Smooth muscle cell (in vitro differentiated cells): ENCODE measurements around the gene SAFB2. TPM values are rescaled to one million over a fixed set of nuclear protein-coding genes. Genes with fewer than 3 reads are reported as not detected.
"Not testable (repeated sequence)": the region's sequence is repeated elsewhere in the genome, so short reads cannot be mapped to it uniquely, and the experiment has no call there.

Experiments
- DNase-seq: peaks from one replicate; lab custom pipeline; 2025; ENCODE audit not compliant: unreplicated experiment; lab: John Stamatoyannopoulos, UW
- H2AFZ ChIP-seq: fragments of 200-600 bp; sonication (generic); 2 replicates; pipeline ENCODE4 v1.6.0; 2016; ENCODE audit warnings: antibody characterized with exemption, low read depth, mild to moderate bottlenecking
- H3F3A ChIP-seq: fragments of 200-600 bp; sonication (generic); 2 replicates; pipeline ENCODE4 v1.6.0; 2017; ENCODE audit warnings: antibody characterized with exemption, low read depth
- H3K27ac ChIP-seq: fragments of 200-600 bp; sonication (generic); 2 replicates; pipeline ENCODE4 v1.5.1; 2016; ENCODE audit warnings: low read depth, mild to moderate bottlenecking
- H3K27me3 ChIP-seq: fragments of 200-600 bp; sonication (generic); 2 replicates; pipeline ENCODE4 v1.6.1; 2016; ENCODE audit warnings: low read depth, mild to moderate bottlenecking
- H3K36me3 ChIP-seq: fragments of 200-600 bp; sonication (generic); 2 replicates; pipeline ENCODE4 v1.5.1; 2016; ENCODE audit warnings: low read depth
- H3K4me1 ChIP-seq: fragments of 200-600 bp; sonication (generic); 2 replicates; pipeline ENCODE4 v1.5.1; 2016; ENCODE audit warnings: low read depth
- H3K4me2 ChIP-seq: fragments of 200-600 bp; sonication (generic); 2 replicates; pipeline ENCODE4 v1.6.0; 2016; ENCODE audit warnings: mild to moderate bottlenecking
- H3K4me3 ChIP-seq: fragments of 200-600 bp; sonication (generic); 2 replicates; pipeline ENCODE4 v1.5.1; 2016; ENCODE audit warnings: mild to moderate bottlenecking
- H3K79me2 ChIP-seq: fragments of 200-600 bp; sonication (generic); 2 replicates; pipeline ENCODE4 v1.6.0; 2016; ENCODE audit warnings: low read depth, mild to moderate bottlenecking
- H3K9ac ChIP-seq: fragments of 200-600 bp; sonication (generic); 2 replicates; pipeline ENCODE4 v1.6.0; 2016; ENCODE audit warnings: low read depth
- H3K9me3 ChIP-seq: fragments of 200-600 bp; sonication (generic); replicated peaks from 2 replicates; pipeline ENCODE4 v1.5.1; 2016; ENCODE audit warnings: low read depth
- H4K20me1 ChIP-seq: fragments of 200-600 bp; sonication (generic); 2 replicates; pipeline ENCODE4 v1.6.0; 2016; ENCODE audit warnings: low read depth
- CTCF ChIP-seq: fragments of 200-600 bp; sonication (generic); IDR thresholded peaks from 2 replicates; pipeline ENCODE4 v1.5.1; 2017; ENCODE audit warnings: borderline replicate concordance, mild to moderate bottlenecking, antibody characterized with exemption; ENCODE audit not compliant: insufficient read depth, poor library complexity, severe bottlenecking
- WGBS: methylation state at CpG from one replicate; pipeline ENCODE4 v1.1.7; 2016; ENCODE audit warnings: low lambda C conversion rate; 5-methylcytosine and 5-hydroxymethylcytosine counted together
- polyA plus RNA-seq: library from polyadenylated mRNA; unstranded; fragments of >200 nt; fragmentation: Nextera tagmentation; extraction: Ambion mirVana; gene quantifications from 2 replicates; pipeline ENCODE4 v1.2.1, GENCODE V29; 2016
- total RNA-seq: library from RNA; depleted of rRNA; stranded (reverse); fragments of >200 nt; gene quantifications from 2 replicates; pipeline ENCODE4 v1.2.3, GENCODE V29; 2014

SAFB2 gene
- total and polyA plus RNA-seq, 2 experiments from 2014 or later = 28.9 to 44.9 TPM

GRCh38 chr19:5612891-5613865, 9.4 kb downstream of the SAFB2 start:
- H2AFZ ChIP-seq = no peak overlapping the region
- H3K4me2 ChIP-seq = no peak overlapping the region
- no peak overlapping the region for H3K27ac ChIP-seq
- no peaks in the 10 kb centered on the region for H3K4me1 ChIP-seq
- H4K20me1 ChIP-seq = peaks cover 22% of the 10 kb centered on the region
- H3K36me3 ChIP-seq = peaks cover 29% of the 10 kb centered on the region
- no peak for TF ChIP-seq CTCF
- no peak for DNase-seq
- peaks cover 22% of the 10 kb centered on the region for H3K79me2 ChIP-seq
- H3K27me3 ChIP-seq = no peaks in the 10 kb centered on the region
- WGBS = 98% methylated on average over 15 of the region's 15 CpGs
- no peak overlapping the region for H3K9ac ChIP-seq
- no peaks in the 10 kb centered on the region for H3F3A ChIP-seq
- no peak overlapping the region for H3K4me3 ChIP-seq
- H3K9me3 ChIP-seq = no peaks in the 10 kb centered on the region

GRCh38 chr19:5609881-5610448, 12.6 kb downstream of the SAFB2 start:
- TF ChIP-seq CTCF = no peak
- DNase-seq = no peak
- peaks cover 24% of the 10 kb centered on the region for H3K79me2 ChIP-seq
- WGBS = 97% methylated on average over 16 of the region's 16 CpGs
- no peaks in the 10 kb centered on the region for H3F3A ChIP-seq
- no peak overlapping the region for H2AFZ ChIP-seq
- H3K36me3 ChIP-seq = peaks cover 26% of the 10 kb centered on the region
- H3K4me3 ChIP-seq = no peak overlapping the region
- H4K20me1 ChIP-seq = peaks cover 38% of the 10 kb centered on the region
- no peak overlapping the region for H3K27ac ChIP-seq
- no peaks in the 10 kb centered on the region for H3K9me3 ChIP-seq
- no peaks in the 10 kb centered on the region for H3K27me3 ChIP-seq
- no peaks in the 10 kb centered on the region for H3K4me1 ChIP-seq
- no peak overlapping the region for H3K4me2 ChIP-seq
- no peak overlapping the region for H3K9ac ChIP-seq

- H3K4me2 ChIP-seq, DNase-seq, H3K4me1 ChIP-seq, H3K27ac ChIP-seq, H2AFZ ChIP-seq, H3K27me3 ChIP-seq, H3K9ac ChIP-seq, H3K4me3 ChIP-seq, H3K9me3 ChIP-seq, H3F3A ChIP-seq: not testable (repeated sequence)
- 92% methylated on average over 9 of the region's 9 CpGs for WGBS
- peaks cover 24% of the 10 kb centered on the region for H3K79me2 ChIP-seq
- peaks cover 32% of the 10 kb centered on the region for H3K36me3 ChIP-seq
- peaks cover 43% of the 10 kb centered on the region for H4K20me1 ChIP-seq
Observed at GRCh38 chr19:5608766-5609165, 13.8 kb downstream of the SAFB2 start.

GRCh38 chr19:5608291-5608690, 14.3 kb downstream of the SAFB2 start:
- Histone ChIP-seq H3K9ac (no peak overlapping the region), H3K4me3 (no peak overlapping the region), H3F3A (no peaks in the 10 kb centered on the region), H3K27ac (no peak overlapping the region), H3K4me2 (no peak overlapping the region), H2AFZ (no peak overlapping the region), H4K20me1 (peaks cover 42% of the 10 kb centered on the region), H3K9me3 (no peaks in the 10 kb centered on the region), H3K36me3 (peaks cover 34% of the 10 kb centered on the region), H3K27me3 (no peaks in the 10 kb centered on the region), H3K4me1 (no peaks in the 10 kb centered on the region), H3K79me2 (peaks cover 24% of the 10 kb centered on the region)
- 94% methylated on average over 10 of the region's 10 CpGs for WGBS
- TF ChIP-seq CTCF = no peak
- no peak for DNase-seq
